A673 (cell line): ENCODE results near the gene RIPOR2.

Source experiments
- CTCF ChIP-seq: fragments of 300-800, 200-600 bp; sonication (generic); conservative IDR thresholded peaks from 2 replicates; pipeline ENCODE4 v1.5.1; 2017; ENCODE audit warnings: low read depth, mild to moderate bottlenecking, antibody characterized with exemption, low read length, moderate library complexity, mixed read lengths
- EZH2 ChIP-seq: fragments of 200-600 bp; sonication (generic); IDR thresholded peaks from 2 replicates; pipeline ENCODE4 v1.6.1; 2017; ENCODE audit warnings: borderline replicate concordance, low read depth, mild to moderate bottlenecking, mixed read lengths, antibody characterized with exemption, low read length; ENCODE audit not compliant: poor library complexity, severe bottlenecking

GRCh38 chr6:24775520-24776058 lies 160.2 kb downstream of the RIPOR2 start:
- TF ChIP-seq CTCF (no peak), EZH2 (no peak)
